ENCODE data around the gene TOMM34. TPM values are rescaled to one million over a fixed set of nuclear protein-coding genes. Genes with fewer than 3 reads are reported as not detected.

TOMM34 gene
- total RNA-seq, 2 experiments from 2014 or later: 5.6 to 5.9 TPM

- DNase-seq: no peak
- Mint-ChIP-seq H3K9me3 (no peaks in the 10 kb centered on the region), H3K4me3 (no peak overlapping the region), H3K27ac (no peak overlapping the region), H3K36me3 (ENCODE audit: low read depth) (peaks cover 4% of the 10 kb centered on the region), H3K27me3 (no peaks in the 10 kb centered on the region), H3K4me1 (ENCODE audit: low read depth) (no peaks in the 10 kb centered on the region)
- intact Hi-C loops (cut with DNase I, micrococcal nuclease): no loop called here
- Histone ChIP-seq H3K4me1 (ENCODE audit: insufficient read depth, low read length) (no peaks in the 10 kb centered on the region), H3K36me3 (ENCODE audit: insufficient read depth, low read length) (peaks cover 21% of the 10 kb centered on the region), H3K27me3 (ENCODE audit: control insufficient read depth in 1 of 2, insufficient read depth in 2 of 2, low read length in 2 of 2) (no peaks in the 10 kb centered on the region), H3K27ac (ENCODE audit: low read depth in 1 of 2, low read length in 2 of 2) (no peak overlapping the region), H3K4me3 (ENCODE audit: low read length) (no peak overlapping the region), H3K9me3 (ENCODE audit: control insufficient read depth in 1 of 2, insufficient read depth in 1 of 2, low read length in 2 of 2) (no peaks in the 10 kb centered on the region)
- ATAC-seq (ENCODE audit: poor library complexity): no peak
- POLR2A ChIA-PET: no interaction called here
- CTCF ChIA-PET: no interaction called here
- no peak for TF ChIP-seq CTCF (IDR thresholded peaks at IDR 0.05)
Measured at GRCh38 chr20:44930517-44931168, 29.6 kb downstream of the TOMM34 start.

GRCh38 chr20:44928595-44928994 is 31.6 kb downstream of the TOMM34 start:
- TF ChIP-seq CTCF (IDR thresholded peaks at IDR 0.05): no peak

GRCh38 chr20:44924541-44924940 is 35.7 kb downstream of the TOMM34 start:
- TF ChIP-seq CTCF (IDR thresholded peaks at IDR 0.05): no peak
- H3K9me3 ChIP-seq (ENCODE audit: control insufficient read depth in 1 of 2, insufficient read depth in 1 of 2, low read length in 2 of 2): no peaks in the 10 kb centered on the region
- no peak overlapping the region for H3K4me3 Mint-ChIP-seq

More at GRCh38 chr20:44928595-44928994, 31.6 kb downstream of the TOMM34 start:
- ChIA-PET CTCF (no interaction called here), POLR2A (interaction anchor here (0.6 kb wide), 1 partner anchor 407 kb away, joined by 3 read pairs; the partner anchor contains the start of gene SERINC3)
- Histone ChIP-seq H3K27me3 (ENCODE audit: control insufficient read depth in 1 of 2, insufficient read depth in 2 of 2, low read length in 2 of 2) (no peaks in the 10 kb centered on the region), H3K27ac (ENCODE audit: low read depth in 1 of 2, low read length in 2 of 2) (no peak overlapping the region), H3K4me3 (ENCODE audit: low read length) (no peak overlapping the region), H3K4me1 (ENCODE audit: insufficient read depth, low read length) (no peaks in the 10 kb centered on the region), H3K36me3 (ENCODE audit: insufficient read depth, low read length) (peaks cover 20% of the 10 kb centered on the region), H3K9me3 (ENCODE audit: control insufficient read depth in 1 of 2, insufficient read depth in 1 of 2, low read length in 2 of 2) (no peaks in the 10 kb centered on the region)
- H3K4me1 Mint-ChIP-seq (ENCODE audit: low read depth): no peaks in the 10 kb centered on the region
- DNase-seq: no peak
- H3K9me3 Mint-ChIP-seq: no peaks in the 10 kb centered on the region
- H3K27me3 Mint-ChIP-seq: no peaks in the 10 kb centered on the region
- peaks cover 13% of the 10 kb centered on the region for H3K36me3 Mint-ChIP-seq (ENCODE audit: low read depth)
- intact Hi-C loops (cut with DNase I, micrococcal nuclease): no loop called here
- no peak for ATAC-seq (ENCODE audit: poor library complexity)
- H3K27ac Mint-ChIP-seq: no peak overlapping the region
- H3K4me3 Mint-ChIP-seq: no peak overlapping the region

More at GRCh38 chr20:44924541-44924940, 35.7 kb downstream of the TOMM34 start:
- intact Hi-C loops (cut with DNase I, micrococcal nuclease): no loop called here
- Mint-ChIP-seq H3K9me3 (no peaks in the 10 kb centered on the region), H3K36me3 (ENCODE audit: low read depth) (peaks cover 23% of the 10 kb centered on the region), H3K27ac (no peak overlapping the region), H3K4me1 (ENCODE audit: low read depth) (no peaks in the 10 kb centered on the region), H3K27me3 (no peaks in the 10 kb centered on the region)
- ATAC-seq (ENCODE audit: poor library complexity) (no peak), DNase-seq (no peak)
- H3K4me3 ChIP-seq (ENCODE audit: low read length): no peak overlapping the region
- H3K4me1 ChIP-seq (ENCODE audit: insufficient read depth, low read length): no peaks in the 10 kb centered on the region
- peaks cover 22% of the 10 kb centered on the region for H3K36me3 ChIP-seq (ENCODE audit: insufficient read depth, low read length)
- no peaks in the 10 kb centered on the region for H3K27me3 ChIP-seq (ENCODE audit: control insufficient read depth in 1 of 2, insufficient read depth in 2 of 2, low read length in 2 of 2)
- CTCF ChIA-PET: no interaction called here
- POLR2A ChIA-PET: interaction anchor here (1.2 kb wide), 1 partner anchor 25 kb away, joined by 3 read pairs; no protein-coding TSS in a partner anchor
- no peak overlapping the region for H3K27ac ChIP-seq (ENCODE audit: low read depth in 1 of 2, low read length in 2 of 2)

Data from CD4-positive, alpha-beta T cell (primary cell).